ENCODE results near the gene PPM1A.

Gene PPM1A

DNA sequence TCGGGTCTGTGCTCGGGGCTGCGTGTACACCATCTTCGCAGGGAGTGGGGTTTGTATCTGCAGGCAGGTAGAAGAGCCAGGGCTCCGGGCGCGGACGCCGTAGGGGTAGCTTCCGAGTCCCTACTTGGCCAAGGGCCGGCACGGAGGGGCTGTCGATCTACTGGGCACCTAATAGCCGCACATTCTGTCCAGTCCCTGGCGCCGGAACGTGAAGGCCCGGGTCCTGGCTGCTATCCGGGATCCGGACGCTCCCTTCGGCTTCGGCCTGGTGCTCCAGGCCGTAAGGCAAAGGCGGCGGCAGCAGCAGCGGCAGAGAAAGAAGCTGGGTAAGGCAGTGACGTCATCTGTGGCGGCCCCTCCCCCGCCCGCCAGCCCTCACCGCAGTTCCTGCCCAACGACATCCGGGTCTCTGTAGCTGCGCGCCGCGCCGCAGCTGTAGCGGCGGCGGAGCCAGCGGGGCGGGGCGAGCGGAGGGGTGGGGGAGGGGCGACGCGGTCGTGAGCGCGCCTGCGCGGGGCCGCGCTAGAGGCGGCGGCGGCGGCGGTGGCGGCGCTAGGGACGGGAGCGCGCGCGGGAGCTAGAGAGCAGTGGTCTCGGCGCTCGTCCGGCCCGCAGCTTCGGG, at the start of gene PPM1A:
PPM1A (plus strand) TSS at position 525 of the 622 bp plus-strand sequence. CDS start 33,483 bp downstream, outside the sequence.
- peak; percentile 95 for DNase-seq

DNA sequence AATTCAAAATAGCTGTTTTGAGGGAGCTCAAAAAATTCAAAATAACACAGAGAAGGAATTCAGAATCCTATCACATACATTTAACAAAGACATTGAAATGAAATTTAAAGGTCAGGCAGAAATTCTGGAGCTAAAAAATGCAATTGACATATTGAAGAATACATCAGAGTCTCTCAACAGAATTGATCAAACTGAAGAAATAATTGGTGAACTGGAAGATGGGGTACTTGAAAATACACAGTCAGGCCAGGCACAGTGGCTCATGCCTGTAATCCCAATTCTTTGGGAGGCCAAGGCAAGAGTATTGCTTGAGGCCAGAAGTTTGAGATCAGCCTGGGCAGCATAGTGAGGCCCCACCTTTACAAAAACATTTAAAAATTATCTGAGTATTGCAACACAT, 49.7 kb upstream of the PPM1A start:
- DNase-seq, result no peak

DNA sequence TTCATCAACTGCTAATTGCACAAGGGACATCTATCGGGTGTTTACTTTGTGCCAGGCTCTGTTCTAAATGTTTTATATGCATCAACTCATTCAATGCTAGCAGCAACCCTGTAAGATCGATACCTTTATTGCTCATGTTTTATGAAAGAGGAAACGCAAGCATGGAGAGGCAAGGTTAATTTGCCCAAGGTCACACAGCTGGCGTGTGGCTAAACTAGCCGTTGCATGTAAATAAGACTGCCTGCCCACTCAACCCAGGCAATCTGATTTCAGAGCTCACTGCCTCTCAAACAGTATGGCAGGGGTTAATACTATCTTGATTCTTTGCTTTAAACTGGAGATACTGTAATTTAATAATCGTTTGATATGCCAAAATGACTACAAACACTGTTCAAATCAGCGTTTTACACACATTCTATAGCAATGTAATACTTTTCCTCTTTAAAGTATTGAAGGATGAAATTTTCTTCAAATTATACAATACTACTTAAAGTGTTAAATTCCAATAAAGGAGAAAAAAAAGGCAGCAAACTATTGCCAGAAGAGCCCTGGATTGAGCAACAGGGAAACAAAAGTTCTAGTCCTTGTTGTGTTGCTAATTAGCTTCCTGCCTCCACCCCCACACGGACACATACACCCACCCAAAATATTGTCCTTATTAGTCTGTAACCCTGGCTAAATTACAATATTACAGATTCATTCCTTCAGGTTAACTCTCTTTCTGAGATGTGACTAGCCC, 44.7 kb upstream of the PPM1A start:
- DNase-seq, result peak; percentile 57

DNA sequence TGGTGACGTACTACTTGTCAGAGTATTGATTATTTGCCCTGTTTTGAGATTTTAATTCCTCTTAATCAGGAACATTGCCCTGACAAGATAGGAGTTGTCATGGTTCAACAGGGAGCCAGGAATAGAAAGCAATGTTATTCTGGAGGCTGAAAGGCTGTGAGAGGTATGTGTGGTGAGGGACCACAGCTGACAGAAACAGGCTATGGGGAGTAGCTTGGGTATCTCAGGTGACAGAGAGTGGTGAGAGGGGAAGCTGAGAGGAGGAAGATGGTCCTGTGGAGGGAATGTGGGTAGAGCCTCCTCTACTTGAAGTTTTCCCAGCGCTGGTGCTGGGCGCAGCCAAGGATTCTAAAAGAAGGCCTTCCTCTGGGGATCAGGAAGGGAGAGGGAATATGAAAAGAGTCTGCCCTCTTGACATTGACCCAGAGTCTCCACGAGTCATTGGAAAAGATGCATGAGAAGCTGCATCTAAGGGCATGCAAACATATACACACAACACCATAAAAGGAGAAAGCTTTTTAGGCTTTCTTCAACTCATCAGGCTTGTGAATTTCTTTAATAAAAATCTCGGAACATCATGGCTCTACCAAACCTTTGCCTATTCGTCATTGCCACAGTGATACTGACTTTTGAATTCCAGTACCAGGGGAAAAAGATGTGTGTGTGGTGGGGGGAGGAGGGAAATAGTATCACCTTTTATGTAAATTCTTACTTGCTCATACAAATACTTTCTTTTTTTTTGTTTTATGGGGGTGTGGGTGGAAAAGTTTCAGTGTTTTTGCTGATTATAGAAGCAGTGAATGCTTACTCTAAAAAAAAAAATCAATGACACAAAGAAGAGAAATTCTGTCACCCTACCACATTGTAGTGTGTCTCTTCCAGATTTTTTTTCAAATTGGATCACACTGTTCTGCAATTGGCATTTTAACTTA, 43.9 kb upstream of the PPM1A start:
- DNase-seq, result no peak

DNA sequence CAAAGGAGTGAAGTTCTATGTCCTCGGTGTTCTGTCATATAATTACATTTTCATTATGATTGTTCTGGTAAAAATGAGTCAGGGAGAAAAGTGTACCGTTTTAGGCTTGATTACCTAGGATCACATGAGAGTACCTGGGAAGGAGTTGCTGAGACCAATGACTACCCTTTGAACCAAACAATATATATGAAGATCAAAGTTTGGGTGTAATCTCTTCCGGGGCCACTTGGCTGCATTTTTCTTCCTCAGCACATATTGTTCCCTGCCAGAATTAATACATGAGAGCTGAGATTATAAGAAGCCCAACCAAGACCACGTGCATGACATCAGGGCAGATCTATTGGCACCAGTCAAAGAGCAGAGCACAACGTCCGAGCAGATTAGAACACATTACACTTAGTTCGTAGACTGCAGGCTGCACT, 42.8 kb upstream of the PPM1A start:
- DNase-seq, result no peak

DNA sequence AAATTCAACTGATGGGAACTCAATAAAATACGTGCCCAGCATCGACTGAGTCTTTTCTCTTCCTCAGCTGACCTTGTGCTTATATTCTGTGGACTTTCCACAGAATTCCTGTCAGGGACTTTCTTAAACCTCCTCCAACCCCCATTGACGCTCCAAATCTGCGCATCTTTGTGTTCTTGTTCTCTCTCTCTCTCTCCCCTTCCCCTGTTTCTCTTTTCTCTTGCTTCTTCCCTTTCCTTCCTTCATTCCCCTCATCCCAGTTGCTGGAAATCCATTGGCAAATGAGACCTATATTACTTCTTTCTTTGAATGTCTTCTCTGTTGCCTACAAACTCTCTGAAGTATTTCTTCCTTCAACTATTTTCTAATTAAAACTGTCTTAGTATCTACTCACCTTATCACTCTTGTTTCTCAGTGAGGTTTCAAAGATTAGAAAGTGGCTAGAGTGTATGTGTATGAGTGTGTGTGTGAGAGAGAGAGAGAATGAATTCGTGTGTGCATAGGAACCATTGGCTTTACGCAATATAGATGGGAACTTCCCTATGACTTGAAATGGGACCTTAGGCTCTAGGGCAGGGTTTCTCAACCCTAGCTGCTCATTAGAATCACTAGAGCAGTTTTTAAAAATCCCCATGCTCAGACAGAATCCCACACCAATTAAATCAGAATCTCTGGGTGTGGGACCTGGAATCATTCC, 42.0 kb upstream of the PPM1A start:
- DNase-seq, result no peak

DNA sequence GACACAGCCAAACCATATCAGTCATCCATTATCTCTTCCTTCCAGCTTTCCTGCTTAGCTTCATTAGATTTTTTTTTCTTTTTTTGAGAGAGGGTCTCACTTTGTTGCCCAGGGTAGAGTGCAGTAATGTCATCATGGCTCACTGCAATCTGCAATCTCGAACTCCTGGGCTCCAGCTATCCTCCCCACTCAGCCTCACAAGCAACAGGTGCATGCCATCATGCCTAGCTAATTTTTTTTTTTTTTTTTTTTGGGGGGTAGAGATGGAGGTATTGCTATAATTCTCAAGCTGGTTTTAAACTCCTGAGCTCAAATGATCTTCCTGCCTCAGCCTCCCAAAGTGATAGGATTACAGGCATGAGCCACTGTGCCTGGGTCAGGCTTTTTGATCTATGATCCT, 38.3 kb upstream of the PPM1A start:
- no peak for DNase-seq

DNA sequence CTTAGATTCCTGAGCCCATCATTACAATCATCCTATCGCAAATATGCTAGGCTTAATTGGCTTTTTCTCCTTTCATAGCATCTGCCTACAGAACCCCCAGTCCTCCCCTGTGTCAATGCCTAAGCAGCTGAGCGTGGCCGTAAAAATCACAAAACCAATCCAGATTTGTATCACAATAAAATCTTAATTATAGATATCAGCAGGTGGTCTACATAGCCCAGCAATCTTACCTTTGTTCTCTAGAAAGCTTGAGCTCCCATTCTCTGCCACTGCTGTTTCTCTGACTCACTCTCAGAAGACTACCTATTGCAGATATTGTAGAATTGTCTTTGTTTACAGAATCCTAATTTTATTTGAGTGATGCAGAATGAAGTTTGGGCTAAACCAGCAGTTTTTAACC, 37.9 kb upstream of the PPM1A start:
- DNase-seq, result no peak

DNA sequence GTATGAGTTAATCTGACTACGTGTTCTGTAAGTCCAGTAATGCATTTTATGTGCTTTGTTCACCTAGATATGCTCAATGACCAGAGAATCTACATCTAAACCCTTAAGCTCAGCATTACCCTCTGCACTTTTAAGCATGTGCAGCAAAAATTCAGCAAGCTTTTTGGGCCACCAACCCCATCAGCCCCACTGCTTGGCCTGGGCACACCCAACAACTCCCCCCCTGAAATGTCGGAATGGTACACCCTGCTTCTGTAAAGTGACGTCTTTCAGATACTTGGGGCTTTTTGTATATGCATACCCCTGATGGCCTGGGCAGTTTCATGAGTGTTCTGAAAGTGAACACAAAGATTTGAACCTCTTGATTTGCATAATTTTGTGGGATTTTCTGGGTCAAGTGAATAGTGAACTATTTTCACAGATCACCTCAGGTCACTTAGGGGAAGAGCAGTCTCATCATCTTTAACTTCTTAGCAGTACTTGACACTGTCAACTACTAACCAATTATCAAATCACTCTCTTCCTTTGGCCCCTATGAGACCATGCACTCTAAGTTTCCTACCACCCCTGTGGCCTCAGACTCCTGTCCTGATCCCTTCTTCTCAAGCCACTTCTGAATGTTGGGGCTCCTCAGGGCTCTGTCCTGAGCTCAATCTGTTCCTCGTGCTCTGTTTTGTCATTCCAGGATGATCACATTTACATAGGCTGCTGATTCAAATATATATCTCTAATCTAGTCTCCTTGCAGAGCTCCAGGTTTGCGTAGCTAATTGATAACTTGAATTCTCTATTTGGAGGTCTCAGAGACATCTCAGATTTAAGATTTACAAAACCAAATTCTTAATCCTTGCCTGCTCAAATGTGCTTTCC, 36.3 kb upstream of the PPM1A start:
- DNase-seq, result no peak

DNA sequence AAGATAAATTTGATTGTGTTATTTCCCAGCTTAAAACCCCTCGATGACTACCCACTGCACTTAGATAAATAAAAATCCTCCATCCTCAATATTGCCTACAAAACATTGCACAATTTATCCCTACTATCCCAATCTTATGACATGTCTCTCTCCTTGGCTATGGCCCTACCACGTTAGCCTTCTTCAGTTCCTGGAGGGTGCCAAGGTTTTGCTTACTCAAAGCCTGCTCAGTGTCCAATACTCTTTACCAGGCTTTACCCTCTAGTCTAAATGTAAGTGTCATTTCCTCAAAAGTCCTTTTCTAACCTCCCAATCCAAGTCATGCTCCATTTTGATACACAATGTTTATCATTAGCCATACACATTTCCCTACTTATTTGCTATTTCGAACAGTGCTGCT, 35.0 kb upstream of the PPM1A start:
- no peak for DNase-seq

DNA sequence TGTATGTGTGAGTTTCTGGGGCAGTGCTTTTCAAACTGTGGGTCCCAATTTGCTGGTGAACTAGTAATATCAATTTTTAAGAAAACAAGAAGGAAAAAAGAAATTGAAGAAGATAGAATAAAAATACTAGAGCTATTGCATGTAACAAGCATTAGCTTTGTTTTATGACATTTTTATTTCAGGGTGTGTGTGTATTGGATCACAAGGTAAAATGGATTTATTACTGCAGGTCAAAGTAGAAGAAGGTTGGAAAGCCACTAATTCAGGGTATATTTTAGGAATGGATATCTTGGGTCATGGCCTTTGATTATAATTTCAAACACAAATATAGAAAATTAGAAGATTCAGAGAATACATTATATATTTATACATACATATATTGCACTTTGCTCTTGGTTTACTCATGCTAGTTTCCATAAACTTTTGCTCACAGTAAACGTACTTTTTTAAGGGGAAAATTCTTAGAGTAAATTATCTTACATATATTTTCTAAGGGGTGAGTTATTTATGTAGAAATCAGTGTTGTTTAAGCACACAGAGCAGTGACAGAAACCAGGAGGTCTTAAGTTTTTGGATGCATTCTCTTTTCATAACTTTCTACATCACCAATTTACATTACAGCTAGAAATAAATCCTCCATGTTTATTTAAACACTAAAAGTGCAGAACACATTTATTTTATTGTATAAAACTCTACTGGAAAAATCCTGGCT, 34.5 kb upstream of the PPM1A start:
- no peak for DNase-seq

DNA sequence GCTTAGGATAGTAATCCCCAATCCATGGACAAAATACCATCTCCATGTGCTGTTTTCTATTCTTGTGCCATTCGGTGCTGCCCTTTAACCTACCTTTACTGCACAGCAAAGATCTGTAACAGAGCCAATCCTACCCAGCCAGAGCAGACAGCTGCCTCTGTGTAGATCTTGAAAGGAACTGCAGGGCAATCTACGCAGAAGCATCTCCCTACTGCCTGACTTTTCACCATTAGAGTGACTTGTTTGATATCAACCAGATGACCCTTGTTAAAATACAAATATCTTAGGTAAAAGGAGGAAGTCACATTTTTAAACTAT, 33.9 kb upstream of the PPM1A start:
- DNase-seq, result no peak

DNA sequence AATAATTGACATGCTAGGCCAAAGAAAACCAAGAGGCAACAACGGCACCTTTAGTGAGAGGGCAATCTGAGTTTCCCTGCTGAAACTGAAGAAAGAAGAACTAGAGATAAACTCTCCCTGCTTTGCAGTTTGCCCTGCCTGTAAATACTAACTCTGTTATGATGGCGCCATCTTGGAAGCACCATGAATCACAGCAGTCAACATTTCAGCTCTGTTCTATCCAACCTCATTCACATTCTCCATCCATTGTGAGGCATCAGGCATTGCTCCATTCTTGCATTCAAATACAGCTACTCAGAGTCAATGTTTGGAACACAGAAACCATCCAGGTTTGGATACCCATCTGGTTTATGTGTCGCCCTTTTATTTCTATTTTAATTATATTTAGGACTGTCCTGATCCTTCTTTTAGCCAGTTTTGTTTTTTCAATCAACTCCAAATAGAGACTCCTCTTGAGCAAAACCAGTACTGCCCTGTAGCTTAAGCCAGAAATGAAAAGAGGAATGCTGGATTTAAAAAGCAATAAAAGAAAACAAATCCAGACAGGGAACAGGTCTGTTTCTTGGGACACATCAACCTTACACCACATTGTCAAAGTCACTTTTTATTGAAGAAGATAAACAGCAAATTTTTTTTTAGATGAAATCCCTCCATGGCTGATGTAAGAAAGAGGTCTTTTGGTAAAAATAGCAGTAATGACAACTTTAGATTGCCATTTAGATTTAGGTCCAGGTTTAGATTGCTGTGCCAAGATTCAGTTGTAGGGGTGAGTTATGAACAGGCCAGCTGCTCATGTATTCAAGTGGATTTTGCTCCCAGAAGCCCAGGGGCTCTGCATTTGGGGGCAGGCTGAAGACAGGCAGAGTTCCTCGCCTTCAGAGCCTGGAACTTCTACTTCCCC, 33.3 kb upstream of the PPM1A start:
- DNase-seq, result no peak

DNA sequence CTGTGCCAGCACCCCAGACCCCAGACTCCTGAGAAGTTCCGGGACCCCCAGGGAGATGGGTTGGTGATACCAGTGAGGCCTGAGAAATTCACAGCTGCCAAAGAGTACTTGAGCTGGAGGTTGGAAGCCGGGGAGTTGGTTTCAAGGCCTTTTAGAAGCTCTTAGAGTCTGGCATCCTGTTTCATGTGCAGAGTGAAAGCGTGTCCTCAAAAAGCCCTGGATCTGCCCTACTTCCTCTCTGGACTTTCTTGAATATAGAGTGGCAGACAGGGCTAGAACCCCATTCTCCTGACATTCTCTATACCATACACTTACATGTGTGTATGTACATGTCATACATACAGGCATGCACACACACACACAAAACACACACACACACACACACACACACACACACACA, 31.3 kb upstream of the PPM1A start:
- DNase-seq, result no peak

DNA sequence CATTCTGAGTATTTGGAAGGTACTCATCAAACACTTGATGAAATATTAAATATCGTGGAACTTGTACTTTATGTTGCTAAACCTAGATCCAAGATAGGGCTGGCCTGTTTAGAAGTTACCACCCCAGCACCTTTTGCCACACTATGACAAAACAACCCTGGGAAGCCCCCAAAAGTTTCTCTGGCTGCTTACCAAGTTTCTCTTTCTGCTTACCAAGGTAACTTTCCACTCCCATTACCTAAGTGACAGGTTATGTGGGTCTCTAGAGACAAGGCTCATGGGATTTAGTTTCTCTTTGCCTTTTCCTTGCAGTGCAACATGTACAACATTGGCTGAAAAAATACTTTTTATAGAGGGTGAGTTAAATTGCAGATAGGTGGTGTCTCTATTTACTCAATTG, 28.9 kb upstream of the PPM1A start:
- DNase-seq, result no peak

DNA sequence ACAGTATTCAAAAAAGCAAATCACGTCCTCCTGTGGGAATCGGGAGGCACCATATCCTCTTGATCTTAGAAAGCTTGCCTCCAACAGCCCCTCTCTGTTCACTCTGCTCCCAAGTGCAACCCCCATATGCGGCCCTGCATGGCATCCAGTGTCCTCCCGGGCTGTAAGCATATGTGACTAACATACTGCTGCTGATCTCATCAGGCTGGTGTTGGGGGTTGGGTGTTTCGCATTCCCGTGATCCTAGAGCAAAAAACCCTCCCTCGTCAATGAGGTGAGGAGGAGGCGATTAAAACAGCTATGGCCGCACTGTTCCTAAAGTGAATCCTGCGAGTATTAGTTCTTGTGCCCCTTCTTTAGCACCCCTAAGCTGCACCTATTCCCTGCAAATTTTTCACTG, 28.1 kb upstream of the PPM1A start:
- DNase-seq, result no peak

DNA sequence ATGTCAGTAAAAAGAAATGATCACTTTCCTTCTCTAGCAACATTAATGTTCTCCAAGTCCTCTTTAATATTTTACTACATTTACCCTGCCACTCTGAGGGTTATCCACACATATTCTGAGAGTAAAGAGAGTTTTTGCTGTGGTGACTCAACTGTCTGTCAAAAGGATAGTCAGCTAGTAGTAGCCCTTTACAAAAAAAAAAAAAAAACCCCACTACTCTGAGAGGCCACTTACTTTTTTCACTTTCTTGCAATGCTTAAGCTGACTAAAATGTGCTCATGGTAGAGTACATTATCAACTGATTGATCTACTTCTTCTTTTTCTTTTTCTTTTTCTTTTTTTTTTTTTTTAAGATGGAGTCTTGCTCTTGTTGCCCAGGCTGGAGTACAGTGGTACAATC, 27.6 kb upstream of the PPM1A start:
- DNase-seq, result no peak

DNA sequence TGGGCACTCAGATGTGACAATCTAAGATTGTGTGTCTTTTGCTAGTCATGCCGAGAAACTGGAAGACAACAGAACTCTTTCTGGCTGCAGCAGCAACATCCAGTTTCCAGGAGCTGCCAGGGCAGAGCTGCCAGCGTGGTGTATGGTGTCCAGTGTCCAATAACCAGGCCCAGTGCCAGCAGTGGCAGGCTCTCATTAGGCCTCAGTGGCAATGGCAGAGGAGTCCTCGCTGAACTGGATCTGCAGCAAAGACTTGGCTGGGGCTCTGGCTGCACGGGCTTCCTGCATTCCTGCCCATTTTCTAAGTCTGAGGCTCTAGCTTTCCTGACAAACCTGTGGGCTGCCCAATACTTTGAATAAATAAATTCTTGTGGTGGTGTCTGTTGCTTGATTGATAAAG, 26.2 kb upstream of the PPM1A start:
- DNase-seq, result peak; percentile 46

DNA sequence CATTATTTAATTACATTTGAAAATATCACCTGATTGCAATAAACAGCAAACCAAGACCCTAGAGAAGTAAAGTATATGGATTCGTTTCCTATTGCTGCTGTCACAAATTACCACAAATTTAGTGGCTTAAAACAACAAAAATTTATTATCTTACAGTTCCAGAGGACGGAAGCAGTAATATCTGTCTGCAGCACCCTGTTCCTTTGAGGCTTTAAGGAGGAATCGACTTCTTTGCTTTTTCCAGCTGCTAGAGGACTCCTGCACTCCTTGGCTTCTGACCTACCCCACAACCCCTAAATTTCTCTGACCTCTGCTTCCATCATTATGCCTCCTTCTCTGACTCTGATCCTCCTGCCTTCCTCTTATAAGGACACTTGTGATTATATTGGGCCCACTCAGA, 23.8 kb upstream of the PPM1A start:
- no peak for DNase-seq

DNA sequence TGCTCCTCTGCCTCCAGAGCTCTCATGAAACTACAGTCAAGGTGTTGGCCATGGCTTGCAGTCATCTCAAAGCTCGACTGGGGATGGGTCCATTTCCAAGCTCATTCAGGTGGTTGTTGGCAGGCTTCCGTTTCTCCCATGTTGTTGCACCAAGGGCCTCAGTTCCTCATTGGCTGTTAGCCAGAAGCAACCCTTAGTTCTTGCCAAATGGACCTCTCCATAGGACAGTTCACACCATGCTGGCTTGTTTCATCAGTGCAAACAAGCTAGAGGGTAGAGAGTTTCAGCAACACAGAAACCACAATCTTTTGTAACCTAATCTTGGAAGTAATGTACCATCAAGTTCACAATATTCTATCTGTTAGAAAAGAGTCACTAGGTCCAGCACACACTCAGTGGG, 22.7 kb upstream of the PPM1A start:
- no peak for DNase-seq

DNA sequence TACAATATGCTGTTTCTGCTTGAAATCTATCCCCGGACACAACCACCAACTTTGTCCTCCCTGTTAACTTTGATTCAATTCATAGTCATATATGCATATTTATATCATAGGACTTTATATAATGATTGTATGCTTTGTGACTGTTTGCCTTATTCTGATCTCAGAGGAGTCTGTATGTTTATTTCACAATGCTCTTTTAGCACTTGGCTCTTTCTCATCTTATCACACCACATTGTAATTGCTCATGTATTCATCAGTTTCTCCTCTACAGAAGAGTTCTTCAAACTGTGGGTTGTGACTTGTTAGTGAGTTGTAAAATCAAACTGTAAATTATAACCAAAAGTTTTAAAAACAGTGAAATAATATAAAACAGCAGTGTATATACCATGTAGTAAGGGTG, 21.7 kb upstream of the PPM1A start:
- DNase-seq, result no peak
